Measurements from ENCODE around the gene GBP7. TPM values are rescaled to one million over a fixed set of nuclear protein-coding genes. Genes with fewer than 3 reads are reported as not detected.

Gene GBP7
- polyA plus RNA-seq, 5 donors: 0.15 to 0.26 (median 0.23) TPM; not detected in 1

DNA sequence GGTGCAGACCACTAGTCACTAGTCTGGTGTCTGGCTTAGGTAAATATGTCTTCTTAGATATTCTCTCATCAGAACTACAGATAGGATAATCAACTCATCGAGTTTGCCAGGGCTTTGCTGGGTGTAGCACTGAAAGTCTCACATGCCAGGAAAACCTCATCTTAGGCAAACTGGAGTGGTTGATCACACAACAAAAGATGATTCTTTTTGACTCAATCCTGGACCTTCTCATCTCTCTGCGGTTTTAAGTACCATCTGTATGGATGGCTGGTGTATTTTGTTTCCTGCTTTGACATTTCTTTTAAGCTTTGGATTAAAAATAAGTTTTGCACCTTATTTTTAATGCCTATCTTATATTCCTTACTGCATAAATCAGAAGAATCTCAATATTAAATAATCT is 61.1 kb downstream of the GBP7 start:
- DNase-seq: no peak

DNA sequence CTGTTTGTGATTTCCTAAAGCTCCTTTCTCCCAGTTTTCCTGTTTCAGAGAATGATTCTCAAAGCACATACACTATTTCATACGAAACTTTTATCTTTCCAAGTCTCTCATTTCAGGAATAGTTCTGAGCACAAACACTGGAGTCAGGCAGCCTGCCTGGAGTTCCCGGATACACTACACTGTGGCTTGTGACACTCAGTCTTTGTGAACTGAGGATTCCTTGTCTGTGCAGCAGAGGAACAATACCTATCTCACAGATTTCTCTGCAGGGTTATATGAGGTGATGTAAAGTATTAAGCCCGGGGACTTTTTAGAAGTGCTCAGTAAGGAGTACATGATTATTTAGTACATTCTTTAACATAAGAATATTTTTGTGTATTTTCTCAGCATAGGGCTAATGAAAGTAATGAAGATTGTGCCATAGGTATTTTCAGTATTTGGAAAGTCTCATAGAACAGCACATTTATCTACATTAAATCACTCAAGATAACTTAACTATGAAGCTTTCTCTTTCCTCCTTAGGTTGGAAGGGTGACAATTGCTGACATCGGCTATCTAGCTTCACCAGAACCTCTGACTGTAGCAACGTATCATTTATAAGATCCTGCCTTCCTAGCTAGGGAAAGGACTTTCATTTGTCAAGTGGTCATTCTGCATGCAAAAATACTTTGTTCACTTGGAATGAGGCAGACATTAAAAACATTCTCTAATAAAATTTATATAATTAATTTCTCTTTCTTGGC is 62.8 kb downstream of the GBP7 start:
- no peak for DNase-seq

DNA sequence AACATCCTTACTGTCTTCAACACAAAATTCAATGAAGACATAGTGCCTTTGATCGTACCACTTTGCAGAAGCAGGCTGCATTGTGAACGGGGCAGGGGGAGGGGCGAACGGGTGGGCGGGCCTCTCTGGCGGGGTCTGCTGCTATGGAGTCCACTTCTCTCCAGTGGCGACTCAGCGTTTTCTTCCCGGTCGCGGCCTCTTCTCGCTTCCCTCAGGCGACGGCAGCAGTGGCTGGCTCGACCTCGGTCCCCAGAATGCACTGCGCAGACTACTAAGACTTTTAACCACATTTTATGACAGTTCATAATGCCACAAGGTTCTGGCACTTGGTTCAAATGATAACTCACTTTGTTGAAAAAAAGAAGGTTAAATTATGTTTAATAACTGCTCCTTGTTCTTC is 71.1 kb downstream of the GBP7 start:
- no peak for DNase-seq

DNA sequence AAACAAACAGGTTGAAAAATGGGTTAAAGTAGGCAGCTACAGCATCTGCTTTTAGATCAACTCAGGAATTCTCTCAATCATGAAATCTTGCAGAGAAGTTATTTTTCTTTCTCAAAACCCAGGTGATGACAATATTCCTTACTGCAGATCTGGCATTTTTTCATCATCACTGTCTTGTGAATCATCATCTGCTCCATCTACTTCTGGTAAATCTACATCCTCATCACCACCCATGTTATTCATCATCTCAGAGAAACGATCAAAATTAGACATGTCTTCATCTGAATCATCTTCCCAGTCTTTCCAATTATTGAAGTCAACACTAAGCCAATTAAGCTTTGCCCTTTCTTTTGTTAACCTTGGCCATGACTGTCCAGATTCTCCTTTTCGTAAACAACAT is 71.7 kb downstream of the GBP7 start:
- DNase-seq: no peak

DNA sequence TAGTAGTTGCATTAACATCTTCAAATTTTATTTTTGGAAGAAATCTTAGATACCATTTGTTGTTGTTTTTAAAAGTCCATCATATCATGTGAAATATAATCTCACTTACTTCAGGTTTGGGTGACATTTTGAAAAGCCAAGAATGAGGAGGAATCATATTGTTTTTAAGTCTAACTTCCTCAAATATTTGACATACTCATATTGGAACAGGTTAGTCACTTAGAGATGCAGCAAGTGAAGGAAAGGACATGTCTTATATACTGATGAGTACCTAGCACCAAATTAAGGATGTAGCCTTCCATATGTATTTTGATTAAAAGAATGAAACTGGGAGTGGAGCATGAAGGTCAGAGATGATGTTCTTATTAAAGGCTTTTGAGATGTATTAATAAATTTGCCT is 73.8 kb downstream of the GBP7 start:
- DNase-seq: no peak

DNA sequence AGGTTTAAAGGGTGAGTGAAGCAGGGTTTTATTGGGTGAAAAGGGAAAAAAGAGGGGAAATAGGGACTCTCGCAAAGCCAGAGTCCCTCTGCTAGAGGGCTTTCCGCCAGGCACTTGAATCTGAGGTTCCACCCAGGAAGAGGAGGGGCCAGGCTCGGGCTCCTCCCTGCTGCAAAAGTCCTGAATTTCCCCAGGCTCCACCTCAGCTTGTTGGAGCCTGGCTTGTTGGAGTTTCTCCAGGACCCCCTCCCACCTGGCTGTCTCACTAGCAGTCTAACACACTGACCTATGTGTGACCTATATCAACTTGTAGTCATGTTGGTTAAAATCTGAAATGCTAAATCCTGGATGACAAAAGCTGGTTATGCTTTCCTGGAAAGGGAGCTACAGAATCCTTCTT is 75.4 kb downstream of the GBP7 start:
- no peak for DNase-seq

DNA sequence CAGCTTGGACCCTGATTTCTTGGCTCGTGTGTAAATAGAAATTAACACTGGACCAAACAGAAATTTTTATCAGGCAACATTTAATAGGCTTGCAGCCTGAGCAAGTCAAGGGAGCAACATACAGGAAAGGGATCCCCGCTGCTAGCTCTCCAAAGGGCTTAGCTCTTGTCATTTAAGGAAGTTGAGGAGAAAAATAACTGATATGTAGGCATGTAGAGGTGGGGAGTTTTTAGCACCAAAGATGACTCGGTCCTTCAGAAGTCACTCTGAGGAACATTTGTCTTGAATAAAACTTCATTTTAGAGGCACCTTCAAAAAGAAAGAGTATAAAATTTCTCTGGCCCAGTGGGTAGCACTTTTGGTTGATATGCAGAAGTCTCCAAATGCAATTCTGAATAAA is 76.9 kb downstream of the GBP7 start:
- no peak for DNase-seq

DNA sequence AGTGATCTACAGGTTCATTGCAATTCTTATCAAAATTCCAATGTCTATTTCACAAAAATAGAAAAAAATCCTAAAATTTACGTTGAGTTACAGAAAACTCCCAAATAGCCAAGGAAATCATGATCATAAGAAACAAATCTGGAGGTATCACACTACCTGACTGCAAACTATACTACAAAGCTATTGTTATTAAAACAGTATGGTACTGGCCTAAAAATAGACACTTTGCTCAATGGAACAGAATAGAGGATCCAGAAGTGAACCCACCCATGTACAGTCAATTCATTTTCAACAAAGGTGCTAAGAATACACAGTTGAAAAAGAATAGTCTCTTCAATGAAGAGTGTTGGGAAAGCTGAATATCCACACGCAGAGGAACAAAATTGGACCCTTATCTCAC is 80.1 kb downstream of the GBP7 start:
- DNase-seq: no peak

DNA sequence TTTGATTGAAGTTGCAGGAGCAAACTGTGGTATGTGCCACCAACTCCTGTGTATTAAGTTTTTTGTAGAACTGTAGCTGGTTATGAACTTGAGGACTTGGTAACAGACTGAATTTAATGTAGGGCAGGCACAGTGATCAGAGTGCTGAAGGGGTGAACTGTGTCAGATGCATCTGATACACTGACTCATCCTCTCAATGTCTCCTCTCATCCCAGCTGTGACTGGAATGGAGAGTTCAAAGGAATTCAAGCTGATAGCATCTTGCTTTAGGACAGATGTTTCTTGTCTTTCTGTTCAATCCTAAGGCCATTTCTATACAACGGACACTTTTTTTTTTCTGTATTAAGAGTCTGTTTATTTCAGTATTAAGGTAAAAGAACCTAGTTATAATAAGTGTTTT is 85.8 kb downstream of the GBP7 start:
- DNase-seq: no peak

DNA sequence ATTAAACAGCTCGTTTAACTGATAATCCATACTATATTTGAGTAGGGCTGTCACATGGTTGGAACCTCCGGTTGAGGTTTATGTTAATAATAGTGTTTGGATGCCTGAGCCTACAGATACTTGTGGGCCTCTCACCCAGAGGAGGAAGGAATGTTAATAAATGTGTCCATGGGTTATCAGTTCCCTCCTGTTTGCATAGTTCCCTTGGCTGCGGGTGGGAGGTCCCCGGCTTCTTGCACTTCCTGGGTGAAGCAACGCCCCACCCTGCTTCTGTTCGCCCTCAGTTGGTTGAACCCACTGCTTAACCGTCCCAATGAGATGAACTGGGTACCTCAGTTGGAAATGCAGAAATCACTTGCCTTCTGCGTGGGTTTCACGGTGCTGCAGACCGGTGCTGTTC is 87.2 kb downstream of the GBP7 start:
- no peak for DNase-seq

DNA sequence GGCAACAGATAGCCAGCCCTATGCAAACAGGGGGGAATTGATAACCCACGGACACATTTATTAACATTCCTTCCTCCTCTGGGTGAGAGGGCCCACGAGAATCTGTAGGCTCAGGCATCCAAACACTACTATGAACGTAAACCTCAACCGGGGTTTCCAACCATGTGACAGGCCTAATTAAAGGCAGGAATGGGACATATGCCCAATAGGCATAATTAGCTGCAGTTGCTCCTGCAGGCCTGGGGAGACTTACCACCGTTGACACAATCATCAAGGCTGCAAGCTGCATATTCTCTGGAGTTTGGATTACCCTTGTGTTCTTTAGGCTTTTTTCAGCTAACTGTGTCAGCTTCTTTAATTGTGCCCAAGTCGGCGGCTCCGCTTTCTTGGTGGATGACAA is 88.6 kb downstream of the GBP7 start:
- no peak for DNase-seq

DNA sequence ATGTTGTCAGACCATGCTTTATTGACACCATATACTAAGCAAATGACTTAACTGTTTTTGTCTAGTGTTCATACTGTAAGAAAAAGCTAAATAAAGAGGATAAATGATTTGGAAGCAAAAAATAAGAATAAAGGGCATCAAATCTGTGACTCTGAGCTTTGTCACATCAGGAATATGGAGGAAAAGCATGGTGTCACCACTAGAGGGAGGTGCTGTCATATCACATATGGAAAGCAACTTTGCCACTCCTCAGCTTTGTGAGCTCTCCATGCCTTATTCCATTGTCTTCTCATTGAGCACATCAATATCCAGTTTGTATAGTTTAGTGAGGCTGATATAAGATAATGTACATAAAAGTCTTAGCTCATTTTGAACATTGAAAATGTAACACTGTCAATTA is 90.0 kb downstream of the GBP7 start:
- DNase-seq: peak in 1 of 2 donors; percentile 12

Other genes with a start within 250 kb of the GBP7 start
- 10 to 100 TPM; 24.4 to 49.9 (median 33.8) TPM for gene KYAT3, start 183.4 kb downstream of the GBP7 start, polyA plus RNA-seq (ENCODE audit: insufficient read depth in 1 of 5, insufficient read length in 5 of 5, low replicate concordance in 1 of 5)
- gene RBMXL1, start 183.4 kb downstream of the GBP7 start, polyA plus RNA-seq (ENCODE audit: insufficient read depth in 1 of 5, insufficient read length in 5 of 5, low replicate concordance in 1 of 5): 10 to 100 TPM; 15.4 to 23.8 (median 18.8) TPM
- gene GBP3, start 153.1 kb downstream of the GBP7 start, polyA plus RNA-seq (ENCODE audit: insufficient read depth in 1 of 5, insufficient read length in 5 of 5, low replicate concordance in 1 of 5): 10 to 100 TPM in 4 of 5 donors, 1 to 10 TPM in 1; 9.3 to 16.0 (median 11.8) TPM
- 10 to 100 TPM; 27.6 to 55.7 (median 40.5) TPM for gene GBP1, start 110.8 kb downstream of the GBP7 start, polyA plus RNA-seq (ENCODE audit: insufficient read depth in 1 of 5, insufficient read length in 5 of 5, low replicate concordance in 1 of 5)
- gene GBP2, start 49.9 kb downstream of the GBP7 start, polyA plus RNA-seq (ENCODE audit: insufficient read depth in 1 of 5, insufficient read length in 5 of 5, low replicate concordance in 1 of 5): 1 to 10 TPM; 3.0 to 7.2 (median 4.8) TPM
- 10 to 100 TPM; 13.6 to 23.9 (median 22.3) TPM for gene GBP4, start 22.9 kb upstream of the GBP7 start, polyA plus RNA-seq (ENCODE audit: insufficient read depth in 1 of 5, insufficient read length in 5 of 5, low replicate concordance in 1 of 5)
- 1 to 10 TPM; 1.0 to 1.7 (median 1.4) TPM for gene GBP5, start 96.9 kb upstream of the GBP7 start, polyA plus RNA-seq (ENCODE audit: insufficient read depth in 1 of 5, insufficient read length in 5 of 5, low replicate concordance in 1 of 5)
- 1 to 10 TPM in 1 of 5 donors, under 1 TPM in 4; 0.21 to 1.1 (median 0.60) TPM for gene GBP6, start 188.1 kb upstream of the GBP7 start, polyA plus RNA-seq (ENCODE audit: insufficient read depth in 1 of 5, insufficient read length in 5 of 5, low replicate concordance in 1 of 5)